COR-L47 (cell line): ENCODE results near the gene HBZ.
"Not testable (repeated sequence)": the region's sequence is repeated elsewhere in the genome, so short reads cannot be mapped to it uniquely, and the experiment has no call there.

Experiments
- DNase-seq: peaks from one replicate; lab custom pipeline; 2025; lab: John Stamatoyannopoulos, UW

The HBZ gene

GRCh38 chr16:179211-180092 lies 27.0 kb downstream of the HBZ start:
- no peak for DNase-seq

- DNase-seq, result no peak
These were observed 27.7 kb downstream of the HBZ start, which contains the start of gene HBQ1 for GRCh38 chr16:180101-180675. Gene HBQ1, plus strand, starts transcription at chr16:180459. Its CDS starts 28 bp downstream, at chr16:180487.

GRCh38 chr16:180681-181564 lies 28.5 kb downstream of the HBZ start:
- peak; percentile 77 for DNase-seq

- no peak for DNase-seq
These were observed 29.1 kb downstream of the HBZ start for GRCh38 chr16:181565-182021.

GRCh38 chr16:183005-183404 lies 30.6 kb downstream of the HBZ start:
- DNase-seq, result no peak

- no peak for DNase-seq
These were observed 32.8 kb downstream of the HBZ start for GRCh38 chr16:185213-185612.

GRCh38 chr16:185691-186090 lies 33.2 kb downstream of the HBZ start:
- DNase-seq, result no peak

- DNase-seq, result no peak
These were observed 34.9 kb downstream of the HBZ start for GRCh38 chr16:187330-187729.

GRCh38 chr16:188674-189073 lies 36.2 kb downstream of the HBZ start:
- DNase-seq, result no peak

- no peak for DNase-seq
These were observed 37.3 kb downstream of the HBZ start for GRCh38 chr16:189604-190186.

- no peak for DNase-seq
These were observed 39.4 kb downstream of the HBZ start for GRCh38 chr16:191831-192230.

- DNase-seq, result no peak
These were observed 40.2 kb downstream of the HBZ start for GRCh38 chr16:192686-193085.

GRCh38 chr16:193441-193840 lies 41.0 kb downstream of the HBZ start:
- DNase-seq, result no peak

GRCh38 chr16:194516-194915 lies 42.1 kb downstream of the HBZ start:
- DNase-seq, result no peak

- DNase-seq, result no peak
These were observed 47.9 kb downstream of the HBZ start for GRCh38 chr16:200388-200787.

GRCh38 chr16:203246-203645 lies 50.8 kb downstream of the HBZ start:
- DNase-seq, result no peak

GRCh38 chr16:204046-204445 lies 51.6 kb downstream of the HBZ start:
- not testable (repeated sequence) for DNase-seq
